Kidney epithelial cell (primary cell): ENCODE results near the gene SGCD. TPM values are rescaled to one million over a fixed set of nuclear protein-coding genes. Genes with fewer than 3 reads are reported as not detected.

Source experiments
- DNase-seq: peaks from one replicate; pipeline ENCODE4 v3.0.0-alpha.2; 2010; ENCODE audit warnings: low read depth
- H3K27me3 ChIP-seq: 2 replicates; pipeline ENCODE4 v1.6.0; 2011; ENCODE audit warnings: low read length; ENCODE audit not compliant: control insufficient read depth, insufficient read depth
- H3K36me3 ChIP-seq: 2 replicates; pipeline ENCODE4 v1.5.1; 2011; ENCODE audit warnings: low read length; ENCODE audit not compliant: control insufficient read depth, insufficient read depth
- H3K4me3 ChIP-seq: 2 replicates; pipeline ENCODE4 v1.5.1; 2011; ENCODE audit warnings: low read depth, mild to moderate bottlenecking, control low read depth, low read length
- total RNA-seq: library from RNA; depleted of rRNA; stranded (reverse); fragments of >200 nt; gene quantifications from 2 replicates; pipeline ENCODE4 v1.2.3, GENCODE V29; 2015
- TF ChIP-seq, protein P1 (sequence below): IDR thresholded peaks from 2 replicates; pipeline ENCODE4 v1.5.1; 2011; ENCODE audit warnings: mild to moderate bottlenecking, moderate library complexity, low read length, control low read depth, inconsistent platforms; ENCODE audit not compliant: insufficient read depth, poor library complexity, severe bottlenecking

The SGCD gene
- 0.29 and 0.34 TPM in 2 replicates for total RNA-seq

GRCh38 chr5:156326718-156327259, at the start of gene SGCD:
TSS of gene SGCD (plus strand) at chr5:156327164.
- peak; percentile 34 for DNase-seq
- no peaks in the 10 kb centered on the region for H3K27me3 ChIP-seq
- peak within 1 kb of the TSS; percentile 10 for H3K4me3 ChIP-seq
- TF ChIP-seq, protein P1, sequence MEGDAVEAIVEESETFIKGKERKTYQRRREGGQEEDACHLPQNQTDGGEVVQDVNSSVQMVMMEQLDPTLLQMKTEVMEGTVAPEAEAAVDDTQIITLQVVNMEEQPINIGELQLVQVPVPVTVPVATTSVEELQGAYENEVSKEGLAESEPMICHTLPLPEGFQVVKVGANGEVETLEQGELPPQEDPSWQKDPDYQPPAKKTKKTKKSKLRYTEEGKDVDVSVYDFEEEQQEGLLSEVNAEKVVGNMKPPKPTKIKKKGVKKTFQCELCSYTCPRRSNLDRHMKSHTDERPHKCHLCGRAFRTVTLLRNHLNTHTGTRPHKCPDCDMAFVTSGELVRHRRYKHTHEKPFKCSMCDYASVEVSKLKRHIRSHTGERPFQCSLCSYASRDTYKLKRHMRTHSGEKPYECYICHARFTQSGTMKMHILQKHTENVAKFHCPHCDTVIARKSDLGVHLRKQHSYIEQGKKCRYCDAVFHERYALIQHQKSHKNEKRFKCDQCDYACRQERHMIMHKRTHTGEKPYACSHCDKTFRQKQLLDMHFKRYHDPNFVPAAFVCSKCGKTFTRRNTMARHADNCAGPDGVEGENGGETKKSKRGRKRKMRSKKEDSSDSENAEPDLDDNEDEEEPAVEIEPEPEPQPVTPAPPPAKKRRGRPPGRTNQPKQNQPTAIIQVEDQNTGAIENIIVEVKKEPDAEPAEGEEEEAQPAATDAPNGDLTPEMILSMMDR = no peak
- H3K36me3 ChIP-seq = no peaks in the 10 kb centered on the region

DNA sequence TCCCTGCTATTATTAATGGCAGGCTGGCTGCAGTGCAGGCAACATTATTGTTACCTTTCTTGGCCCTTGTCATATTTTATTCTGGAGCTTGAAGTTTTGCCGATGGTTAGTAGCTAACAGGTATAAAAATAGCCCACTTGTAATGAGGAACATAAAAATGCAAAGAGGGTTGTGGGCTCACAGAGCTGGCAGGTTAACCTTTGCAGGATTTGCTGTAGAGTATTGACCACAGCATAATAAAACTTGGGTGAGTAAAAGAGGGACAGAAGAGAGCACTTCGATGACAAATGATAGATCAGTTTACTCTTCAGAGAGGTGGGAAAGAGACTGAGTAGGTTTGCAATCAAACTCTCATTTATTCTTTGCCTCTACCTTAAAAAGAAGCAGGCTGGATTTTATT, 49.7 kb upstream of the SGCD start:
- H3K27me3 ChIP-seq = no peaks in the 10 kb centered on the region
- TF ChIP-seq, protein P1 = no peak

GRCh38 chr5:156295431-156295830, 31.5 kb upstream of the SGCD start:
- Histone ChIP-seq H3K4me3 (no peak overlapping the region), H3K36me3 (no peaks in the 10 kb centered on the region), H3K27me3 (no peaks in the 10 kb centered on the region)
- TF ChIP-seq, protein P1 = no peak
- DNase-seq = no peak

More for the DNA sequence above, 49.7 kb upstream of the SGCD start:
- no peak for DNase-seq
- Histone ChIP-seq H3K4me3 (no peak overlapping the region), H3K36me3 (no peaks in the 10 kb centered on the region)

DNA sequence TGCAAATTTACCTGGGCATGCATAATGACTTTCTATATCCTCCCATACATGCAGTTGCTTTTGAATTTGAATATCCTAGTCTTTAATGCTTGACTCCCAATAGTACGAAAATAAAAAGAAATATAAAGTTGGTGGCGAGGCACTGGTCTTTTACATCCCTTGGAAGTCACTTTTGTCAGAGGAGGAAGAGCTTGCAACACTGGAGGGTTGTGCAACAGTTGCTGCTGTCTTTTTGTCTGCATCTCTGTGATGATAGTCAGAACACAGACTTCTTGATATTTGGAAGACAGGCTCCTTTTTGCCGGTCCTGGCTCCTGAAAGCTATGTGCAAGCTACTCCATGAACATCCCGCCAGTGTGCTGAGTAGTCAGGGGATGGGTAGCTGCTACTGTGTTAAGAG, 16.8 kb upstream of the SGCD start:
- no peak for DNase-seq
- Histone ChIP-seq H3K4me3 (no peak overlapping the region), H3K27me3 (no peaks in the 10 kb centered on the region), H3K36me3 (no peaks in the 10 kb centered on the region)
- TF ChIP-seq, protein P1 = no peak

- no peaks in the 10 kb centered on the region for H3K36me3 ChIP-seq
- DNase-seq = no peak
- TF ChIP-seq, protein P1 = no peak
- no peak overlapping the region for H3K4me3 ChIP-seq
- no peaks in the 10 kb centered on the region for H3K27me3 ChIP-seq
These were observed 13.9 kb upstream of the SGCD start for GRCh38 chr5:156312897-156313694.
